Ascending aorta (tissue), 2 donors: Measurements from ENCODE around the gene TMEM25. TPM values are rescaled to one million over a fixed set of nuclear protein-coding genes. Genes with fewer than 3 reads are reported as not detected.
A peak's percentile ranks its signal among the peaks of the same experiment; 100 is the strongest.

ENCODE experiments used
- DNase-seq, 2 donors: peaks; one replicate each; pipeline ENCODE4 v3.0.0-alpha.2; 2019; ENCODE audit warnings: low spot score in 2 of 2
- H3K27ac ChIP-seq, 2 donors: fragments of 200-600 bp; sonication (generic); one replicate each; pipeline ENCODE4 v1.5.1; 2016 to 2017; ENCODE audit warnings: mild to moderate bottlenecking in 1 of 2
- H3K27me3 ChIP-seq: fragments of 200-600 bp; sonication (generic); one replicate; pipeline ENCODE4 v1.5.1; 2017
- H3K36me3 ChIP-seq, 2 donors: fragments of 200-600 bp; sonication (generic); one replicate each; pipeline ENCODE4 v1.5.1; 2016
- H3K4me1 ChIP-seq, 2 donors: fragments of 200-600 bp; sonication (generic); one replicate each; pipeline ENCODE4 v1.5.1; 2016 to 2017; ENCODE audit warnings: mild to moderate bottlenecking in 1 of 2
- H3K4me3 ChIP-seq, 2 donors: fragments of 200-600 bp; sonication (generic); one replicate each; pipeline ENCODE4 v1.5.1; 2016 to 2017; ENCODE audit warnings: mild to moderate bottlenecking in 1 of 2
- H3K9me3 ChIP-seq, 2 donors: fragments of 200-600 bp; sonication (generic); one replicate each; pipeline ENCODE4 v1.5.1; 2016
- intact Hi-C: fragments of 100-400 bp; cut with DNase I; formaldehyde crosslinking; loops from one replicate; pipeline ENCODE4 v1.15.1; 2023
- total RNA-seq: library from RNA; depleted of rRNA; stranded (reverse); fragments of >200 nt; gene quantifications from one replicate; pipeline ENCODE4 v1.1.0, GENCODE V29; 2016
- TF ChIP-seq, protein P1 (sequence below), 3 experiments: fragments of 200-600 bp in 2 of 3; fragments of 450-650 bp in 1 of 3; sonication (generic) in 2 of 3; IDR thresholded peaks; one replicate each; pipeline ENCODE4 v1.5.1; 2016 to 2019; ENCODE audit warnings: antibody characterized with exemption in 3 of 3, mild to moderate bottlenecking in 1 of 3, moderate library complexity in 1 of 3

TMEM25 gene
- total RNA-seq, 1 donor from 2014 or later, result 133 TPM

DNA sequence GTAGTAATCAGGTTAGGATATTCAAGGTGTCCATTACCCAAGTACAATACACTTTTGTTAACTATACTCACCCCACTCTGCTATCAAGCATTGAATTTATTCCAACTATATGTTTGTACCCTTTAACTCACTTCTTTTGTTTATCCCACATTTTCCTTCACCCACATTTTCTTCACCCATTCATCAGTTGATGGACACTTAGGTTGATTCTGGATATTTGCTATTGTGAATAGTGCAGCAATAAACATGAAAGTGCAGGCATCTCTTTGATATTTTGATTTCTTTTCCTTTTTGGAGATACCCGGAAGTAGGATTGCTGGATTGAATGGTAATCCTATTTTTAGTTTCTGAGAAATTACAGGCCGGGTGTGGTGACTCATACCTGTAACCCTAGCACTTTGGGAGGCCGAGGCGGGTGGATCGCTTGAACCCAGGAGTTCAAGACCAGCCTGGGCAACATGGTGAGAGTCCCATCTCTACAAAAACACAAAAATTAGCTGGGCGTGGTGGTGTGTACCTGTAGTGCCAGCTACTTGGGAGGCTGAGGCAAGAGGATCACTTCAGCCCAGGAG is 6.5 kb downstream of the TMEM25 start:
- intact Hi-C loops, result no loop called here
- Histone ChIP-seq H3K9me3 (no peaks in the 10 kb centered on the region), H3K4me3 (no peak overlapping the region), H3K27ac (peak overlapping the region in 1 of 2 donors; percentile 50), H3K4me1 (peaks cover 0 to 11% of the 10 kb centered on the region in 2 donors), H3K36me3 (peaks cover 0 to 18% of the 10 kb centered on the region in 2 donors), H3K27me3 (no peaks in the 10 kb centered on the region)
- TF ChIP-seq, protein P1, sequence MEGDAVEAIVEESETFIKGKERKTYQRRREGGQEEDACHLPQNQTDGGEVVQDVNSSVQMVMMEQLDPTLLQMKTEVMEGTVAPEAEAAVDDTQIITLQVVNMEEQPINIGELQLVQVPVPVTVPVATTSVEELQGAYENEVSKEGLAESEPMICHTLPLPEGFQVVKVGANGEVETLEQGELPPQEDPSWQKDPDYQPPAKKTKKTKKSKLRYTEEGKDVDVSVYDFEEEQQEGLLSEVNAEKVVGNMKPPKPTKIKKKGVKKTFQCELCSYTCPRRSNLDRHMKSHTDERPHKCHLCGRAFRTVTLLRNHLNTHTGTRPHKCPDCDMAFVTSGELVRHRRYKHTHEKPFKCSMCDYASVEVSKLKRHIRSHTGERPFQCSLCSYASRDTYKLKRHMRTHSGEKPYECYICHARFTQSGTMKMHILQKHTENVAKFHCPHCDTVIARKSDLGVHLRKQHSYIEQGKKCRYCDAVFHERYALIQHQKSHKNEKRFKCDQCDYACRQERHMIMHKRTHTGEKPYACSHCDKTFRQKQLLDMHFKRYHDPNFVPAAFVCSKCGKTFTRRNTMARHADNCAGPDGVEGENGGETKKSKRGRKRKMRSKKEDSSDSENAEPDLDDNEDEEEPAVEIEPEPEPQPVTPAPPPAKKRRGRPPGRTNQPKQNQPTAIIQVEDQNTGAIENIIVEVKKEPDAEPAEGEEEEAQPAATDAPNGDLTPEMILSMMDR (IDR thresholded peaks at IDR 0.05), result no peak
- no peak for DNase-seq

DNA sequence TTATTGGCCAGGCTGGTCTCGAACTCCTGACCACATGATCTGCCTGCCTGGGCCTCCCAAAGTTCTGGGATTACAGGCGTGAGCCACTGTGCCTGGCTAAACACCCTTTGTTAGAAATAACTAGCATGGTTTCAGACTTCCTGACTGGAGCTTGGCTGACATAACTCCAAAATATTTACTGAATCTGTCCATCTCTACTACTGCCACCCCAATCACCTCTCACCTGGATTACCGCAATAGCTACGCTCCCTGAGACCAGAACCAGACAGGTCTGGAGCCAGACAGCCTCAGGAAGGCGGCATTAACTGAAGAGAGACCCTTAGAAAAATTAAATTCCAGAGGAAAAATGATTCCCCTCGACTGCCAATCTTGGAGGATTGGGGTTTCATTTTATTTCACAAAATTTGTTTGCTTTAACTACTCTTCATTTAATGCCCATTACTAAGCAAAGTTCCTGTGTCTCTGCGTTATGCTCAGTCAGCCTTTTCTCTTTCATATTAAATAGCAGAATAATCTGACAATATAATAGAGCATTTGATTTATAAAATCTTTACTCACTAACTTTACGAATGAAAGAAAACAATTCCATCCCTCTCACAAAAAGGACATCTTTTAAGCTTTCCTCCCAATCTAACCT is 13.1 kb downstream of the TMEM25 start:
- intact Hi-C loops, result no loop called here
- H3K4me3 ChIP-seq, result no peak overlapping the region
- no peak for DNase-seq

GRCh38 chr11:118544647-118545010 is 13.6 kb downstream of the TMEM25 start:
- intact Hi-C loops, result no loop called here
- peaks cover 13 to 27% of the 10 kb centered on the region in 2 donors for H3K36me3 ChIP-seq

More for the DNA sequence above, 13.1 kb downstream of the TMEM25 start:
- Histone ChIP-seq H3K27ac (no peak overlapping the region), H3K27me3 (no peaks in the 10 kb centered on the region), H3K9me3 (no peaks in the 10 kb centered on the region), H3K4me1 (peaks cover 0 to 2% of the 10 kb centered on the region in 2 donors), H3K36me3 (peaks cover 13 to 27% of the 10 kb centered on the region in 2 donors)
- TF ChIP-seq, protein P1 (IDR thresholded peaks at IDR 0.05), result no peak

DNA sequence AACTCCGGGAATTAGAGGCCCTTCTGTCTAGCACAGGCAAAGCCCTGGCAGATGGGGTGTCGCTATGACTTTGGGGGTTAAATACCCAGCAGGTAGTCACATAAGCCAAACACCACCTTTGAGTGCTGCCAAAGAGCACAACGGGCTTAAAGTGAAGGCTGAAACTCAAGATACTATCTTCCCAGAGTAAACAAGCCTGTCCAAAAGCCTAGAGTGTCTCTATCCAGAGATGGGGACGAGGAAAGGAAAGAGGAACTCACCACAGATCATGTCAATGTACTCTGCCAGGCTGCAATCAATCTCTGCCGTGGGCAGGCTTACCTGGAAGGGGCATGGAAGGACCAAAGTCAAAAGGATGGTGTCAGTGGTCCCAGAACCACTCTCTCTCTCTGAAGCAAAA is 14.5 kb downstream of the TMEM25 start:
- H3K36me3 ChIP-seq, result peaks cover 13 to 34% of the 10 kb centered on the region in 2 donors
- no peak overlapping the region for H3K27ac ChIP-seq
- H3K4me1 ChIP-seq, result no peaks in the 10 kb centered on the region
- intact Hi-C loops, result no loop called here
- H3K9me3 ChIP-seq, result no peaks in the 10 kb centered on the region
- no peak overlapping the region for H3K4me3 ChIP-seq
- TF ChIP-seq, protein P1 (IDR thresholded peaks at IDR 0.05), result no peak
- no peak for DNase-seq
- H3K27me3 ChIP-seq, result no peaks in the 10 kb centered on the region

More at GRCh38 chr11:118544647-118545010, 13.6 kb downstream of the TMEM25 start:
- TF ChIP-seq, protein P1 (IDR thresholded peaks at IDR 0.05), result no peak
- H3K4me1 ChIP-seq, result no peaks in the 10 kb centered on the region
- no peak for DNase-seq
- no peaks in the 10 kb centered on the region for H3K27me3 ChIP-seq
- H3K4me3 ChIP-seq, result no peak overlapping the region
- no peaks in the 10 kb centered on the region for H3K9me3 ChIP-seq
- H3K27ac ChIP-seq, result no peak overlapping the region

GRCh38 chr11:118547132-118547531 is 16.1 kb downstream of the TMEM25 start:
- H3K36me3 ChIP-seq, result peaks cover 23 to 48% of the 10 kb centered on the region in 2 donors
- intact Hi-C loops, result no loop called here
- no peaks in the 10 kb centered on the region for H3K27me3 ChIP-seq
- H3K27ac ChIP-seq, result no peak overlapping the region
- no peak overlapping the region for H3K4me3 ChIP-seq
- H3K9me3 ChIP-seq, result no peaks in the 10 kb centered on the region
- no peaks in the 10 kb centered on the region for H3K4me1 ChIP-seq
- TF ChIP-seq, protein P1 (IDR thresholded peaks at IDR 0.05), result no peak
- no peak for DNase-seq
